Neural progenitor cell (in vitro differentiated cells): ENCODE measurements around the gene MAP2K2.

Experiments used
- EZH2 ChIP-seq: fragments of 200-600 bp; sonication (generic); IDR thresholded peaks from 2 replicates; pipeline ENCODE4 v1.6.1; 2017; ENCODE audit warnings: antibody characterized with exemption, mild to moderate bottlenecking, moderate library complexity
- TF ChIP-seq, protein P1 (sequence below): fragments of 200-600 bp; sonication (generic); IDR thresholded peaks from 2 replicates; pipeline ENCODE4 v1.5.1; 2017; ENCODE audit warnings: antibody characterized with exemption, mild to moderate bottlenecking

- TF ChIP-seq, protein P1, sequence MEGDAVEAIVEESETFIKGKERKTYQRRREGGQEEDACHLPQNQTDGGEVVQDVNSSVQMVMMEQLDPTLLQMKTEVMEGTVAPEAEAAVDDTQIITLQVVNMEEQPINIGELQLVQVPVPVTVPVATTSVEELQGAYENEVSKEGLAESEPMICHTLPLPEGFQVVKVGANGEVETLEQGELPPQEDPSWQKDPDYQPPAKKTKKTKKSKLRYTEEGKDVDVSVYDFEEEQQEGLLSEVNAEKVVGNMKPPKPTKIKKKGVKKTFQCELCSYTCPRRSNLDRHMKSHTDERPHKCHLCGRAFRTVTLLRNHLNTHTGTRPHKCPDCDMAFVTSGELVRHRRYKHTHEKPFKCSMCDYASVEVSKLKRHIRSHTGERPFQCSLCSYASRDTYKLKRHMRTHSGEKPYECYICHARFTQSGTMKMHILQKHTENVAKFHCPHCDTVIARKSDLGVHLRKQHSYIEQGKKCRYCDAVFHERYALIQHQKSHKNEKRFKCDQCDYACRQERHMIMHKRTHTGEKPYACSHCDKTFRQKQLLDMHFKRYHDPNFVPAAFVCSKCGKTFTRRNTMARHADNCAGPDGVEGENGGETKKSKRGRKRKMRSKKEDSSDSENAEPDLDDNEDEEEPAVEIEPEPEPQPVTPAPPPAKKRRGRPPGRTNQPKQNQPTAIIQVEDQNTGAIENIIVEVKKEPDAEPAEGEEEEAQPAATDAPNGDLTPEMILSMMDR, result no peak
- no peak for TF ChIP-seq EZH2
Observed at GRCh38 chr19:4100647-4101495, 23.1 kb downstream of the MAP2K2 start.
